Measurements from ENCODE around the gene TNFRSF12A.

The TNFRSF12A gene

DNA sequence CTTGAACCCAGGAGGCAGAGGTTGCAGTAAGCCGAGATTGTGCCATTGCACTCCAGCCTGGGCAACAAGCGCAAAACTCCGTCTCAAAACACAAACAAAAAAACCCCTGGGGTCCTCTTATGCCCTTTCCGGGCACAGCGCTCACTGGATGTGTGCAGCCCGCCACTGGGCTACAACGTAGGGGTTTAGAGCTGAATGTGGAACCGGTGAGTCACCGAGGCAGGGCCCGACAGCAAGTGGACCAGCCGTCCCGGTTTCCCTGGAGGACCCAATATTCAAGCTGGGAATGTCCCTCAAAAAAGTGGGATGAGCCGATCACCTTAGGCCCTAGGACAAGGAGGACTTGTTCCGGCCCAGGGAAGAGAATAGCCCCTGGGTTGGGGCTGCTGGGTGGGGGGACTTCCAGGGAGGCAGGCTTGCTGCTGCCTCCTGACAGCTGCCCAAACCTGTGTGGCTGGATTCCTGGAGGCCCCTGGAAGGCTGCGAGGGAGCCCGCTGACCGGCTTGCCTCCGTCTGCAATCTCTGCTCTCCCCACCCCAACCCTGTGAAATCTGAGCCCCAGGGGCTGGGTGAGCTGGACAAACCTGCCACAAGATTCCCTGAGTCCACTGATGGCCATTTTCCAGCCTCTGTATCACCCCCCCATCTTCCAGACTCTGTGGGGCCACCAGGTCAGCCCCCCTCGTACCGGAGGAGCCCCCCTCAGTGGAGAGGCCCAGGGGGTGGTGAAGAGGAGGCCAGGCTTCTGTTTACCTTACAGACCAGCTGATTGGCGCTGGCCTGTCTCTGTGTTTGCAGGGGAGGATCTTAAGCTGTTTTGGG, 10.4 kb upstream of the TNFRSF12A start:
- H3K9ac ChIP-seq (ENCODE audit: low read depth, low read length, poor library complexity, severe bottlenecking): no peak overlapping the region

DNA sequence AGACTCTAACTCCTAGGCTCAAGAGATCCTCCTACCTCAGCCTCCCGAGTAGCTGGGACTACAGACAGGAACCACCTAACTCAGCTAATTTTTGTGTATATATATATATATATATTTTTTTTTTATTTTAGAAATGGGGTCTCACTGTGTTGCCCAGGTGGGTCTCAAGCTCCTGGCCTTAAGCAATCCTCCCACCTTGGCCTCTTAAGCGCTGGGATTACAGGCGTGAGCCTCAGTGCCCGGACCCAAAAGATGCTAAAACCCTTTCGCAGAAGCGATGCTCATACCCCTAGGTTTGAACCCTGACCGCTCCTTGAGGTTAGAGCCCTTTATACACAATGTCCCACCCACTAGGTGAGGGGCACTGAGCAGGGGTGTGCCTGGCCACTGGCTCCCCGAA, 9.7 kb upstream of the TNFRSF12A start:
- Histone ChIP-seq H4K20me1 (ENCODE audit: insufficient read depth, low read length, poor library complexity, severe bottlenecking) (no peaks in the 10 kb centered on the region), H3K4me1 (ENCODE audit: insufficient read depth, low read length, poor library complexity, severe bottlenecking) (peaks cover 27% of the 10 kb centered on the region), H3K79me2 (ENCODE audit: insufficient read depth, low read length) (peaks cover 7% of the 10 kb centered on the region), H3K36me3 (ENCODE audit: insufficient read depth, low read length) (no peaks in the 10 kb centered on the region), H2AFZ (ENCODE audit: low read length) (no peak overlapping the region), H3K9me2 (replicated peaks; ENCODE audit: low read depth, low read length) (no peaks in the 10 kb centered on the region), H3F3A (ENCODE audit: low read depth) (no peaks in the 10 kb centered on the region; the same call in 1 of the 2 replicates), H3K4me2 (ENCODE audit: low read depth, low read length, poor library complexity, severe bottlenecking) (no peak overlapping the region), H3K4me3 (ENCODE audit: low read length, poor library complexity, severe bottlenecking) (no peak overlapping the region), H3K9ac (ENCODE audit: low read depth, low read length, poor library complexity, severe bottlenecking) (no peak overlapping the region), H3K27me3 (ENCODE audit: insufficient read depth, low read length, poor library complexity, severe bottlenecking) (no peaks in the 10 kb centered on the region), H3K9me3 (ENCODE audit: insufficient read depth, low read depth, low read length) (no peaks in the 10 kb centered on the region)
- TF ChIP-seq EZH2phosphoT487 (IDR thresholded peaks at IDR 0.05; ENCODE audit: borderline replicate concordance): no peak
- TF ChIP-seq, protein P1, sequence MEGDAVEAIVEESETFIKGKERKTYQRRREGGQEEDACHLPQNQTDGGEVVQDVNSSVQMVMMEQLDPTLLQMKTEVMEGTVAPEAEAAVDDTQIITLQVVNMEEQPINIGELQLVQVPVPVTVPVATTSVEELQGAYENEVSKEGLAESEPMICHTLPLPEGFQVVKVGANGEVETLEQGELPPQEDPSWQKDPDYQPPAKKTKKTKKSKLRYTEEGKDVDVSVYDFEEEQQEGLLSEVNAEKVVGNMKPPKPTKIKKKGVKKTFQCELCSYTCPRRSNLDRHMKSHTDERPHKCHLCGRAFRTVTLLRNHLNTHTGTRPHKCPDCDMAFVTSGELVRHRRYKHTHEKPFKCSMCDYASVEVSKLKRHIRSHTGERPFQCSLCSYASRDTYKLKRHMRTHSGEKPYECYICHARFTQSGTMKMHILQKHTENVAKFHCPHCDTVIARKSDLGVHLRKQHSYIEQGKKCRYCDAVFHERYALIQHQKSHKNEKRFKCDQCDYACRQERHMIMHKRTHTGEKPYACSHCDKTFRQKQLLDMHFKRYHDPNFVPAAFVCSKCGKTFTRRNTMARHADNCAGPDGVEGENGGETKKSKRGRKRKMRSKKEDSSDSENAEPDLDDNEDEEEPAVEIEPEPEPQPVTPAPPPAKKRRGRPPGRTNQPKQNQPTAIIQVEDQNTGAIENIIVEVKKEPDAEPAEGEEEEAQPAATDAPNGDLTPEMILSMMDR (conservative IDR thresholded peaks at IDR 0.05; ENCODE audit: low read length): no peak

More for the DNA sequence above, 10.4 kb upstream of the TNFRSF12A start:
- Histone ChIP-seq H3K9me2 (replicated peaks; ENCODE audit: low read depth, low read length) (no peaks in the 10 kb centered on the region), H3K36me3 (ENCODE audit: insufficient read depth, low read length) (no peaks in the 10 kb centered on the region), H3K27me3 (ENCODE audit: insufficient read depth, low read length, poor library complexity, severe bottlenecking) (no peaks in the 10 kb centered on the region), H2AFZ (ENCODE audit: low read length) (no peak overlapping the region), H3K4me1 (ENCODE audit: insufficient read depth, low read length, poor library complexity, severe bottlenecking) (peaks cover 30% of the 10 kb centered on the region), H3K79me2 (ENCODE audit: insufficient read depth, low read length) (peaks cover 7% of the 10 kb centered on the region), H3K9me3 (ENCODE audit: insufficient read depth, low read depth, low read length) (no peaks in the 10 kb centered on the region), H3K4me3 (ENCODE audit: low read length, poor library complexity, severe bottlenecking) (no peak overlapping the region), H4K20me1 (ENCODE audit: insufficient read depth, low read length, poor library complexity, severe bottlenecking) (no peaks in the 10 kb centered on the region), H3K4me2 (ENCODE audit: low read depth, low read length, poor library complexity, severe bottlenecking) (no peak overlapping the region), H3F3A (ENCODE audit: low read depth) (no peaks in the 10 kb centered on the region; the same call in 1 of the 2 replicates)
- no peak for TF ChIP-seq EZH2phosphoT487 (IDR thresholded peaks at IDR 0.05; ENCODE audit: borderline replicate concordance)
- TF ChIP-seq, protein P1 (conservative IDR thresholded peaks at IDR 0.05; ENCODE audit: low read length): no peak

DNA sequence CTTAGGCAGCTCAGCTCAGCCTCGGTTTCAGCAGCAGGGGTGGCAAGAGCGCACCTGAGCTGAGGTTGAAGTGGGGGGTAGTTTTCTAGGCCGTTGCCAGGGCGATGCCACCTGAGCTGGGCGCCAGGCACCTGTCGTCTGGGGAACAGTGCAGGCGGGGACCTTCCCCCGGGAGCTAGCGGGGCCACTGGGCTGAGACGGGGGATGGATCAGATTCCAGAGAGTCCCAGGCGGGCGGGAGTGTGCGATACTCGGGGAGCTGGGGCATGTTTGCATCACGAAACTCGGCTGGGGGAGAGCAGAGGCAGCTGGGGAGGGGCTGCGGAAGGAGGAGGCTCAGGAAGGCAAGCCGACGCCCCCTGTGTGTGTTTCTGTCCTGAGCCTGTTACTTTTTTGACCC, 7.9 kb upstream of the TNFRSF12A start:
- Histone ChIP-seq H3K4me3 (ENCODE audit: low read length, poor library complexity, severe bottlenecking) (no peak overlapping the region), H4K20me1 (ENCODE audit: insufficient read depth, low read length, poor library complexity, severe bottlenecking) (no peaks in the 10 kb centered on the region), H3K79me2 (ENCODE audit: insufficient read depth, low read length) (no peaks in the 10 kb centered on the region), H3K4me2 (ENCODE audit: low read depth, low read length, poor library complexity, severe bottlenecking) (no peak overlapping the region), H3K36me3 (ENCODE audit: insufficient read depth, low read length) (no peaks in the 10 kb centered on the region), H3K9me2 (replicated peaks; ENCODE audit: low read depth, low read length) (no peaks in the 10 kb centered on the region), H2AFZ (ENCODE audit: low read length) (no peak overlapping the region), H3K9ac (ENCODE audit: low read depth, low read length, poor library complexity, severe bottlenecking) (no peak overlapping the region), H3K9me3 (ENCODE audit: insufficient read depth, low read depth, low read length) (no peaks in the 10 kb centered on the region), H3K4me1 (ENCODE audit: insufficient read depth, low read length, poor library complexity, severe bottlenecking) (peaks cover 15% of the 10 kb centered on the region), H3F3A (ENCODE audit: low read depth) (no peaks in the 10 kb centered on the region; the same call in 1 of the 2 replicates), H3K27me3 (ENCODE audit: insufficient read depth, low read length, poor library complexity, severe bottlenecking) (no peaks in the 10 kb centered on the region)
- no peak for TF ChIP-seq EZH2phosphoT487 (IDR thresholded peaks at IDR 0.05; ENCODE audit: borderline replicate concordance)
- TF ChIP-seq, protein P1 (conservative IDR thresholded peaks at IDR 0.05; ENCODE audit: low read length): no peak
